Measurements from ENCODE around the gene GSTA5.

DNA sequence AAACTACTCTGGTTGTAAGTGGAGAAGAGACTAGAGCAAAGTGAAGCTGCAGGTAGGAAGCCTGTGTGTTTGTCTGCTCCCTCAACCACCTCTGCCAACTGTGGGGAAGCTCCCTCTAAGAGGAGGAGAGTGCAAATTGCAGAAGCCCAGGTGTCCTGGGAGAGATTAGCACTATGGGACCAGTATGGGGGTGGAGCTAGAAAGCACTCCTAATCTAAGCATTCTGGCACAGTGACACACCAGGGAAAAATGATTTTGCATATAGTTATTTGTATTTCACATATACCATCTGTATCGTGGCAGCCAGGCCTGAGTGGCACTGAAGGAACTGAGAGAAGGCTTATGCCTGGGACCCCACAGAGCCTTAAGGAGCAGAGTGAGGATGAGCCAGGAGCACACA, 49.8 kb downstream of the GSTA5 start:
- TF ChIP-seq, protein P1, sequence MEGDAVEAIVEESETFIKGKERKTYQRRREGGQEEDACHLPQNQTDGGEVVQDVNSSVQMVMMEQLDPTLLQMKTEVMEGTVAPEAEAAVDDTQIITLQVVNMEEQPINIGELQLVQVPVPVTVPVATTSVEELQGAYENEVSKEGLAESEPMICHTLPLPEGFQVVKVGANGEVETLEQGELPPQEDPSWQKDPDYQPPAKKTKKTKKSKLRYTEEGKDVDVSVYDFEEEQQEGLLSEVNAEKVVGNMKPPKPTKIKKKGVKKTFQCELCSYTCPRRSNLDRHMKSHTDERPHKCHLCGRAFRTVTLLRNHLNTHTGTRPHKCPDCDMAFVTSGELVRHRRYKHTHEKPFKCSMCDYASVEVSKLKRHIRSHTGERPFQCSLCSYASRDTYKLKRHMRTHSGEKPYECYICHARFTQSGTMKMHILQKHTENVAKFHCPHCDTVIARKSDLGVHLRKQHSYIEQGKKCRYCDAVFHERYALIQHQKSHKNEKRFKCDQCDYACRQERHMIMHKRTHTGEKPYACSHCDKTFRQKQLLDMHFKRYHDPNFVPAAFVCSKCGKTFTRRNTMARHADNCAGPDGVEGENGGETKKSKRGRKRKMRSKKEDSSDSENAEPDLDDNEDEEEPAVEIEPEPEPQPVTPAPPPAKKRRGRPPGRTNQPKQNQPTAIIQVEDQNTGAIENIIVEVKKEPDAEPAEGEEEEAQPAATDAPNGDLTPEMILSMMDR (IDR thresholded peaks at IDR 0.05), result no peak
- TF ChIP-seq POLR2A (IDR thresholded peaks at IDR 0.05), result no peak

Data from ovary (tissue), 3 donors.